LNCaP clone FGC (cell line): ENCODE results near the gene PRPF8.
"Not testable (repeated sequence)": the region's sequence is repeated elsewhere in the genome, so short reads cannot be mapped to it uniquely, and the experiment has no call there.

Experiments used
- DNase-seq: peaks from one replicate; pipeline ENCODE4 v3.0.0-alpha.2; 2011; ENCODE audit warnings: low read depth
- H3K4me3 ChIP-seq: 2 replicates; pipeline ENCODE4 v1.5.1; 2011; ENCODE audit warnings: mild to moderate bottlenecking, low read depth, low read length, control low read depth
- CTCF ChIP-seq: IDR thresholded peaks from 2 replicates; pipeline ENCODE4 v1.5.1; 2012; ENCODE audit warnings: mild to moderate bottlenecking; ENCODE audit not compliant: control insufficient read depth, insufficient read depth; ENCODE audit errors: extremely low read depth

Gene PRPF8

GRCh38 chr17:1703063-1703462 lies 18.4 kb upstream of the PRPF8 start:
- no peak for DNase-seq
- H3K4me3 ChIP-seq, result no peak overlapping the region
- no peak for TF ChIP-seq CTCF

GRCh38 chr17:1699891-1700290 lies 15.2 kb upstream of the PRPF8 start:
- not testable (repeated sequence) for H3K4me3 ChIP-seq, DNase-seq

GRCh38 chr17:1697681-1698080 lies 13.0 kb upstream of the PRPF8 start:
- H3K4me3 ChIP-seq, result no peak overlapping the region
- TF ChIP-seq CTCF, result no peak
- DNase-seq, result no peak

- DNase-seq, result no peak
- H3K4me3 ChIP-seq, result no peak overlapping the region
- TF ChIP-seq CTCF, result no peak
These were observed 10.7 kb upstream of the PRPF8 start for GRCh38 chr17:1695365-1695764.

- no peak for DNase-seq
- TF ChIP-seq CTCF, result no peak
- H3K4me3 ChIP-seq, result no peak overlapping the region
These were observed 8.7 kb upstream of the PRPF8 start for GRCh38 chr17:1693339-1693738.

- TF ChIP-seq CTCF, result no peak
- DNase-seq, result no peak
- no peak overlapping the region for H3K4me3 ChIP-seq
These were observed 6.0 kb upstream of the PRPF8 start for GRCh38 chr17:1690544-1691221.

- H3K4me3 ChIP-seq, DNase-seq: not testable (repeated sequence)
These were observed 3.7 kb upstream of the PRPF8 start for GRCh38 chr17:1688405-1688804.

- no peak for DNase-seq
- TF ChIP-seq CTCF, result no peak
- H3K4me3 ChIP-seq, result no peak overlapping the region
These were observed 1.4 kb upstream of the PRPF8 start for GRCh38 chr17:1686086-1686485.
